K562 (cell line): ENCODE measurements around the gene AFF3. TPM values are rescaled to one million over a fixed set of nuclear protein-coding genes. Genes with fewer than 3 reads are reported as not detected.

Experiments
- ATAC-seq: fragments of 200-7000 bp; cut with Tn5 transposase; 3 replicates; pipeline ENCODE4 v1.9.1; 2020; ENCODE audit warnings: moderate library complexity
- BruUV-seq: library from RNA; stranded (reverse); fragments of 400-500 nt; replicated peaks from 2 replicates; lab custom pipeline; 2021; lab: Mats Ljungman, UMichigan
- CTCF ChIA-PET: fragments of 300-600 bp; formaldehyde crosslinking; extraction: SDS; loops from one replicate; lab custom pipeline; 2021; ENCODE audit warnings: low intra/inter-chr PET ratio; lab: Yijun Ruan, JAX
- POLR2A ChIA-PET: fragments of 300-600, 350-650 bp; sonication (Branson Sonifier 250); formaldehyde crosslinking; extraction: SDS; loops from one replicate; lab custom pipeline; 2021; ENCODE audit warnings: antibody characterized with exemption, inconsistent platforms; lab: Yijun Ruan, JAX
- DNase-seq, 4 experiments: peaks; one replicate each; pipeline versions ENCODE4 v3.0.0 to v3.0.0-alpha.2; 2011 to 2018; ENCODE audit warnings: low spot score in 3 of 4, mixed read lengths in 3 of 4; ENCODE audit errors: extremely low read depth in 1 of 4
- FAIRE-seq: peaks from 2 replicates; lab custom pipeline; 2011; peaks lifted over from hg19 to GRCh38; lab: Jason Lieb, UNC
- H2AFZ ChIP-seq: 2 replicates; pipeline ENCODE4 v1.6.0; 2011; ENCODE audit warnings: low read depth, low read length, control low read depth, inconsistent platforms
- H3K27ac ChIP-seq: fragments of 200-600 bp; 3 replicates; pipeline ENCODE4 v1.8.0; 2011; ENCODE audit warnings: low read depth, mild to moderate bottlenecking, control low read depth, inconsistent platforms, low read length, moderate library complexity, mixed read lengths; ENCODE audit errors: extremely low read depth
- H3K27me3 ChIP-seq, 2 experiments: fragments of 300-600 bp in 1 of 2; 2 replicates in 1 of 2; 3 replicates in 1 of 2; pipeline versions ENCODE4 v1.6.0 to v1.8.0; 2011; ENCODE audit warnings: inconsistent platforms in 2 of 2, low read length in 2 of 2, mild to moderate bottlenecking in 1 of 2, mixed read lengths in 1 of 2, moderate library complexity in 1 of 2; ENCODE audit not compliant: control insufficient read depth in 2 of 2, insufficient read depth in 2 of 2
- H3K36me3 ChIP-seq: fragments of 300-600 bp; 3 replicates; pipeline ENCODE4 v1.8.0; 2011; ENCODE audit warnings: mild to moderate bottlenecking, low read length, inconsistent platforms; ENCODE audit not compliant: control insufficient read depth, insufficient read depth
- H3K4me1 ChIP-seq, 2 experiments: fragments of 200-600 bp in 1 of 2; replicated peaks in 1 of 2; 2 replicates in 1 of 2; 3 replicates in 1 of 2; pipeline versions ENCODE4 v1.5.1 to v1.8.0; 2011; ENCODE audit warnings: inconsistent platforms in 2 of 2, low read length in 2 of 2, mild to moderate bottlenecking in 1 of 2, mixed read lengths in 1 of 2, moderate library complexity in 1 of 2; ENCODE audit not compliant: control insufficient read depth in 2 of 2, insufficient read depth in 2 of 2
- H3K4me2 ChIP-seq: 2 replicates; pipeline ENCODE4 v1.6.1; 2011; ENCODE audit warnings: low read length, control low read depth, inconsistent platforms, mixed read lengths; ENCODE audit not compliant: insufficient read depth
- H3K4me3 ChIP-seq: fragments of 200-600 bp; sonication (generic), shearing (Covaris generic); 2 replicates; pipeline ENCODE4 v1.5.1; 2016; ENCODE audit warnings: control low read depth, inconsistent platforms
- H3K79me2 ChIP-seq: fragments of 200-600 bp; 3 replicates; pipeline ENCODE4 v1.8.0; 2011; ENCODE audit warnings: low read length, inconsistent platforms; ENCODE audit not compliant: control insufficient read depth, insufficient read depth
- H3K9ac ChIP-seq, 2 experiments: 2 replicates each; pipeline versions ENCODE4 v1.6.0 to v1.6.1; 2011; ENCODE audit warnings: low read depth in 2 of 2, low read length in 2 of 2, control low read depth in 1 of 2, inconsistent platforms in 1 of 2, mild to moderate bottlenecking in 1 of 2, mixed read lengths in 1 of 2; ENCODE audit not compliant: insufficient read depth in 1 of 2
- H3K9me1 ChIP-seq: one replicate; pipeline ENCODE4 v1.6.0; 2011; ENCODE audit warnings: inconsistent platforms, mild to moderate bottlenecking, low read length, moderate library complexity; ENCODE audit not compliant: control insufficient read depth, insufficient read depth
- H3K9me3 ChIP-seq: replicated peaks from 2 replicates; pipeline ENCODE4 v1.5.1; 2011; ENCODE audit warnings: low read depth, low read length, inconsistent platforms; ENCODE audit not compliant: control insufficient read depth, insufficient read depth
- H4K20me1 ChIP-seq: replicated peaks from 2 replicates; pipeline ENCODE4 v1.6.1; 2011; ENCODE audit warnings: low read length, inconsistent platforms, mixed read lengths; ENCODE audit not compliant: control insufficient read depth, insufficient read depth
- CCAR2 ChIP-seq: fragments of 200-400 bp; formaldehyde crosslinking; IDR thresholded peaks from 2 replicates; pipeline ENCODE4 v1.6.1; 2017; ENCODE audit warnings: mild to moderate bottlenecking, low read depth, low read length
- ERF ChIP-seq: fragments of 450-650 bp; formaldehyde crosslinking; IDR thresholded peaks from 2 replicates; pipeline ENCODE4 v1.4.0; 2020; ENCODE audit warnings: mild to moderate bottlenecking, mixed read lengths
- MYC ChIP-seq, 2 experiments: fragments of 250-450 bp in 1 of 2; sonication (Bioruptor Pico) in 1 of 2; IDR thresholded peaks; 2 replicates each; pipeline versions ENCODE4 v1.5.1 to v1.6.1; 2012 to 2021; ENCODE audit warnings: low read depth in 2 of 2, borderline replicate concordance in 1 of 2, improper control_type of control experiment in 1 of 2, low read length in 1 of 2, mild to moderate bottlenecking in 1 of 2, moderate library complexity in 1 of 2
- NUFIP1 ChIP-seq: fragments of 450-650 bp; IDR thresholded peaks from 2 replicates; pipeline ENCODE4 v1.6.1; 2018; ENCODE audit not compliant: partially characterized antibody
- PTBP1 ChIP-seq: fragments of 200-400 bp; formaldehyde crosslinking; IDR thresholded peaks from 2 replicates; pipeline ENCODE4 v1.6.1; 2017; ENCODE audit warnings: low read depth, low read length
- SIN3A ChIP-seq, 2 experiments: fragments of 150-350 bp in 1 of 2; IDR thresholded peaks; 2 replicates each; pipeline ENCODE4 v1.6.1; 2011 to 2016; ENCODE audit warnings: borderline replicate concordance in 2 of 2, low read depth in 2 of 2, low read length in 2 of 2, mild to moderate bottlenecking in 2 of 2, moderate library complexity in 2 of 2; ENCODE audit not compliant: control insufficient read depth in 1 of 2
- WGBS: fragments of 100-300 bp; shearing (Covaris generic); methylation state at CpG from one replicate; pipeline ENCODE4 v1.1.6; 2016; ENCODE audit warnings: low coverage, mixed read lengths; ENCODE audit not compliant: insufficient coverage; ENCODE audit errors: missing lambda C conversion rate; 5-methylcytosine and 5-hydroxymethylcytosine counted together
- in situ Hi-C: fragments of 300-500 bp; cut with MboI; formaldehyde crosslinking; loops from 4 replicates; pipeline ENCODE4 v1.15.0; 2018; ENCODE audit warnings: inconsistent platforms, mixed read lengths
- intact Hi-C: fragments of 100-400 bp; cut with micrococcal nuclease; formaldehyde crosslinking; loops from 2 replicates; pipeline ENCODE4 v1.14.2; 2022
- polyA plus RNA-seq, 8 experiments: library from polyadenylated mRNA; depleted of rRNA in 4 of 8; stranded (reverse) in 5 of 8; unstranded in 3 of 8; fragments of >200 nt; fragmentation: Nextera tagmentation in 2 of 8; fragmentation: Illumina TruSeq in 1 of 8; extraction: Ambion mirVana in 2 of 8; extraction: Trizol in 1 of 8; gene quantifications; 2 replicates each; pipeline versions ENCODE4 v1.2.1 to v1.2.3, GENCODE V29; 2011 to 2014; ENCODE audit warnings: inconsistent platforms in 1 of 8, missing spikeins in 1 of 8
- total RNA-seq, 7 experiments: library from RNA; depleted of rRNA in 6 of 7; stranded (reverse); fragments of >200 nt in 6 of 7; fragmentation: Illumina TruSeq in 2 of 7; extraction: Trizol in 2 of 7; gene quantifications; 2 replicates each; pipeline versions ENCODE4 v1.2.1 to v1.2.3, GENCODE V29; 2011 to 2021; ENCODE audit warnings: low replicate concordance in 1 of 7
- TF ChIP-seq, protein P1 (sequence below): fragments of 450-650 bp; IDR thresholded peaks from 2 replicates; pipeline ENCODE4 v1.6.1; 2017; ENCODE audit warnings: mild to moderate bottlenecking, moderate library complexity

AFF3 gene
- total and polyA plus RNA-seq, 9 of the 15 experiments (the other 6 are each of a cell fraction or from before 2014, with no cell fraction given), result 0.02 to 0.11 TPM; not detected in 7

DNA sequence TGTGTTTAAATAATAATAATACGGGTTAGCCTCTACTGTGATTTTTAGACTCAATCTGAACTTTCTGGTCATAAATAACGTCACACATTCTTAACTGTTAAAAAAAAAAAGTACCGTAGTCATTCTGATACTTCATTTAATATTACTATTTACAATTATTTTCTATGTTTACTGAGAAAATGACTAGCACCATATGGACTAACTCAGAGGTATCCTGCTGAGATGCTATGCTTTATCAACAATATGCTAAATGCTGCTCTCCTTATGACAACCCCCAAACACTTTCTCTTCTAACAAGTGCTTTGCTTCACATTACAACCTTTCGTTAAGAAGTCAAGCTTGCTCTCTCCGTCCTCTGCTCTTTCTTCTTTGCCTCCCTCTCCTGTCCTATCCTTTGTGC, 182.1 kb downstream of the AFF3 start:
- no peak for ATAC-seq
- H3K9ac ChIP-seq, result no peak overlapping the region
- H3K36me3 ChIP-seq, result no peaks in the 10 kb centered on the region
- no peak for FAIRE-seq
- no peak overlapping the region for H3K4me2 ChIP-seq
- POLR2A ChIA-PET, result no interaction called here
- H3K27me3 ChIP-seq, result peaks cover 0 to 11% of the 10 kb centered on the region in 2 experiments; a peak in 2 of 5 replicates
- TF ChIP-seq, protein P1, sequence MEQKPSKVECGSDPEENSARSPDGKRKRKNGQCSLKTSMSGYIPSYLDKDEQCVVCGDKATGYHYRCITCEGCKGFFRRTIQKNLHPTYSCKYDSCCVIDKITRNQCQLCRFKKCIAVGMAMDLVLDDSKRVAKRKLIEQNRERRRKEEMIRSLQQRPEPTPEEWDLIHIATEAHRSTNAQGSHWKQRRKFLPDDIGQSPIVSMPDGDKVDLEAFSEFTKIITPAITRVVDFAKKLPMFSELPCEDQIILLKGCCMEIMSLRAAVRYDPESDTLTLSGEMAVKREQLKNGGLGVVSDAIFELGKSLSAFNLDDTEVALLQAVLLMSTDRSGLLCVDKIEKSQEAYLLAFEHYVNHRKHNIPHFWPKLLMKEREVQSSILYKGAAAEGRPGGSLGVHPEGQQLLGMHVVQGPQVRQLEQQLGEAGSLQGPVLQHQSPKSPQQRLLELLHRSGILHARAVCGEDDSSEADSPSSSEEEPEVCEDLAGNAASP, result no peak
- no peak for TF ChIP-seq SIN3A (IDR thresholded peaks at IDR 0.05; ENCODE audit: borderline replicate concordance in 2 of 2, control insufficient read depth in 1 of 2, low read depth in 2 of 2, low read length in 2 of 2)
- no peak for TF ChIP-seq MYC (IDR thresholded peaks at IDR 0.05; ENCODE audit: low read depth, low read length)
- TF ChIP-seq MYC (CRISPR knock-in tag; IDR thresholded peaks at IDR 0.05; ENCODE audit: borderline replicate concordance, low read depth), result no peak
- no peak for TF ChIP-seq NUFIP1
- no peak for TF ChIP-seq ERF
- TF ChIP-seq CCAR2, result no peak
- no peak for TF ChIP-seq PTBP1
- no peak overlapping the region for H3K27ac ChIP-seq
- in situ Hi-C loops (no loop called here), intact Hi-C loops (no loop called here)
- no peaks in the 10 kb centered on the region for H3K9me3 ChIP-seq
- CTCF ChIA-PET, result no interaction called here
- no peaks in the 10 kb centered on the region for H3K9me1 ChIP-seq
- H3K79me2 ChIP-seq, result no peaks in the 10 kb centered on the region
- no TSS peak for BruUV-seq
- no peak overlapping the region for H3K4me3 ChIP-seq
- H2AFZ ChIP-seq, result no peak overlapping the region
- DNase-seq, result no peak
- no peaks in the 10 kb centered on the region for H4K20me1 ChIP-seq
- WGBS, result 1% methylated on average over 5 of the region's 5 CpGs
- H3K4me1 ChIP-seq, result no peaks in the 10 kb centered on the region
